ENCODE results near the gene FERMT2. TPM values are rescaled to one million over a fixed set of nuclear protein-coding genes. Genes with fewer than 3 reads are reported as not detected.
A peak's percentile ranks its signal among the peaks of the same experiment; 100 is the strongest.
"Not testable (repeated sequence)": the region's sequence is repeated elsewhere in the genome, so short reads cannot be mapped to it uniquely, and the experiment has no call there.

The FERMT2 gene
- total RNA-seq, 4 donors from 2014 or later = 364 to 398 (median 388) TPM

DNA sequence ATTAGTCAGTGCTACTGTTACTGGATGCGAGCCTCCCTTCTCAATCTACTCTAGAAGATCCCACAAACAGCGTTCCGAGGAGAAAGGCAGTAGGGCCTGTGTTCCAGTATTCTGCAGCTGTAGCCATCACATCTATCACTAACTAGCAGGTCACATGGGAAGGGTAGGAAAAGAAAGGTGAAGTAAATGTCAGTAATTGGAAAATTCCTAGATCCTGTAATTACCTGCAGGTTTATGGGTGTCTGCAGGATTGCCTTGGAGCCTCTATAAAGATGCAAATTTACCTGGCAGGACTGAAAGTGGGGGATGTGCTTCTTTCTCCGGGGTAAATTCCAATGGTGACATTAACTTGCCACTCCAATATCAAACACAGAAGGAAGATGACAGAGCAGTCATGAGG is 77.8 kb downstream of the FERMT2 start:
- no peak for TF ChIP-seq EP300 (IDR thresholded peaks at IDR 0.05)
- TF ChIP-seq POLR2A (IDR thresholded peaks at IDR 0.05) = no peak
- TF ChIP-seq, protein P1, sequence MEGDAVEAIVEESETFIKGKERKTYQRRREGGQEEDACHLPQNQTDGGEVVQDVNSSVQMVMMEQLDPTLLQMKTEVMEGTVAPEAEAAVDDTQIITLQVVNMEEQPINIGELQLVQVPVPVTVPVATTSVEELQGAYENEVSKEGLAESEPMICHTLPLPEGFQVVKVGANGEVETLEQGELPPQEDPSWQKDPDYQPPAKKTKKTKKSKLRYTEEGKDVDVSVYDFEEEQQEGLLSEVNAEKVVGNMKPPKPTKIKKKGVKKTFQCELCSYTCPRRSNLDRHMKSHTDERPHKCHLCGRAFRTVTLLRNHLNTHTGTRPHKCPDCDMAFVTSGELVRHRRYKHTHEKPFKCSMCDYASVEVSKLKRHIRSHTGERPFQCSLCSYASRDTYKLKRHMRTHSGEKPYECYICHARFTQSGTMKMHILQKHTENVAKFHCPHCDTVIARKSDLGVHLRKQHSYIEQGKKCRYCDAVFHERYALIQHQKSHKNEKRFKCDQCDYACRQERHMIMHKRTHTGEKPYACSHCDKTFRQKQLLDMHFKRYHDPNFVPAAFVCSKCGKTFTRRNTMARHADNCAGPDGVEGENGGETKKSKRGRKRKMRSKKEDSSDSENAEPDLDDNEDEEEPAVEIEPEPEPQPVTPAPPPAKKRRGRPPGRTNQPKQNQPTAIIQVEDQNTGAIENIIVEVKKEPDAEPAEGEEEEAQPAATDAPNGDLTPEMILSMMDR (IDR thresholded peaks at IDR 0.05) = no peak
- no peak for TF ChIP-seq POLR2AphosphoS5 (IDR thresholded peaks at IDR 0.05)
- H3K27ac ChIP-seq = peak overlapping the region in 2 of 4 donors; percentile 1 to 43

GRCh38 chr14:52871606-52872005 is 79.2 kb downstream of the FERMT2 start:
- Histone ChIP-seq H3K36me3 (peaks cover 18 to 92% of the 10 kb centered on the region in 2 donors), H3K27me3 (no peaks in the 10 kb centered on the region), H3K27ac (no peak overlapping the region), H3K4me1 (peaks cover 0 to 48% (median 3%) of the 10 kb centered on the region in 3 donors), H3K9me3 (no peaks in the 10 kb centered on the region), H3K4me3 (no peak overlapping the region)
- WGBS, 2 donors (ENCODE audit: low coverage in 1 of 2) = 87% methylated on average over 3 of the region's 3 CpGs; no CpG with 5 or more reads in 1 of the 2 donors
- no peak for ATAC-seq
- TF ChIP-seq POLR2A (IDR thresholded peaks at IDR 0.05) (no peak), EP300 (IDR thresholded peaks at IDR 0.05) (no peak), POLR2AphosphoS5 (IDR thresholded peaks at IDR 0.05) (no peak)
- TF ChIP-seq, protein P1 (IDR thresholded peaks at IDR 0.05) = no peak

More for the DNA sequence above, 77.8 kb downstream of the FERMT2 start:
- Histone ChIP-seq H3K9me3 (no peaks in the 10 kb centered on the region), H3K36me3 (peaks cover 18 to 91% of the 10 kb centered on the region in 2 donors), H3K27me3 (no peaks in the 10 kb centered on the region), H3K4me3 (no peak overlapping the region), H3K4me1 (peaks cover 0 to 48% (median 2%) of the 10 kb centered on the region in 3 donors)
- ATAC-seq = no peak
- WGBS, 2 donors (ENCODE audit: low coverage in 1 of 2) = 83 to 93% methylated on average over 4 of the region's 4 CpGs

DNA sequence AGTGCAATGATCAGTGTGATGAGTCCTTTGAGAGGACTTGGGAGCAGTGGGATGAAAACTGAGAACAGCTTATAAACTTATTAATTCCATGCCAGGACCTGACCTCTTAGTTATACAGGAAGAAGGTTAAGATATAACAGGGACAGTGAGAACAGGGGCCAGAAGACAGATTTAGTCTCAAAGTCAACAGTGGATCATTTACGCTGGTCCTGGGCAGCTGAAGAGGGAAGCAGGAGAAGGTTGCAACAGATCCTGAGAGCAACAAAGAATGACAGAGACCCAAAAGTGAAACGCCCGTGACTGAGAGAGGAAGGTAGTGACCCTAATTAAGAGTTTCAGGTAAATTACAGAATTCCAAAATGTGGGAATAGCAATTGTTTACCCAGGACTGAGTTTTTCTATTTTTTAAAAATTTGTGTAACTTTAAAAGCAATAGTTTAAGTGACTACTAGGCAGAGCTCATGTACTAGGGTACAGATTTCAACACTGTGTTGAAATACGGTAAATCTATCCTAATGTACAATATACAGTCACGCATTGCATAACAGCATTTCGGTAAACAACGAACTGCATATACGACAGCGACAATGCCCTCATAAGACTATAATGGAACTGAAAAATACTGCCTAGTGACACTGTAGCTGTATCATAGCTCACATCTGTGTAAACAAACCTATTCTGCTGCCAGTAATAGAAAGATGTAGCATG is 81.8 kb downstream of the FERMT2 start:
- Histone ChIP-seq H3K27me3 (no peaks in the 10 kb centered on the region), H3K9me3 (no peaks in the 10 kb centered on the region), H3K4me1 (peaks cover 0 to 55% (median 5%) of the 10 kb centered on the region in 3 donors), H3K4me3 (no peak overlapping the region), H3K27ac (no peak overlapping the region), H3K36me3 (peaks cover 19 to 88% of the 10 kb centered on the region in 2 donors)
- no peak for ATAC-seq
- WGBS, 2 donors (ENCODE audit: low coverage in 1 of 2) = 85 to 92% methylated on average over 9 of the region's 9 CpGs
- TF ChIP-seq POLR2AphosphoS5 (IDR thresholded peaks at IDR 0.05) (peak; percentile 4), POLR2A (IDR thresholded peaks at IDR 0.05) (no peak)
- TF ChIP-seq, protein P1 (IDR thresholded peaks at IDR 0.05) = no peak

GRCh38 chr14:52864893-52865292 is 86.0 kb downstream of the FERMT2 start:
- not testable (repeated sequence) for H3K4me3 ChIP-seq, H3K27me3 ChIP-seq, H3K9me3 ChIP-seq, ATAC-seq
- WGBS, 2 donors (ENCODE audit: low coverage in 1 of 2) = 37 to 83% methylated on average over 3 to 7 of the region's 7 CpGs
- Histone ChIP-seq H3K27ac (peak overlapping the region in 1 of 4 donors; percentile 67), H3K4me1 (peaks cover 0 to 85% (median 13%) of the 10 kb centered on the region in 3 donors), H3K36me3 (peaks cover 14 to 69% of the 10 kb centered on the region in 2 donors)

DNA sequence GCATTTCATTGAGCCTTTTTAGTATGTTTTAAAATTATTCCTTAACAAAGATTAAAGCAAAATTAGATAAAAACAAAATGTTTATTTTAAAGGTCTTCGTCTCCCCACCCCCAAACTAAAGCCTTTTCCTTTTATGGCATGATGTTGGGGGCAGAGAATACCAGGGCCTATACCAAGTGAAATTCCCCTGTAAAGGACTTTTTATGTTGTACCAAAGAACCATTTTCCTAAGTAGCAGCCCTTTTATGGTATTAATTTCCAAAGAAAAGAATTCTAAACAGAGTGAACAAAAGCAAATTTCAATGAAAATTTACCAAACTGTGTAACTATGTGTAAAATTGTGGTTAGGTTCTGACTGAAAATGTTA is 87.5 kb downstream of the FERMT2 start:
- no peak overlapping the region for H3K4me3 ChIP-seq
- peaks cover 0 to 89% (median 13%) of the 10 kb centered on the region in 3 donors for H3K4me1 ChIP-seq
- peak overlapping the region; percentile 40 to 67 (median 65) for H3K27ac ChIP-seq
- H3K36me3 ChIP-seq = peaks cover 8 to 69% of the 10 kb centered on the region in 2 donors
- TF ChIP-seq POLR2AphosphoS5 (IDR thresholded peaks at IDR 0.05) = no peak
- TF ChIP-seq EP300 (IDR thresholded peaks at IDR 0.05) = no peak
- TF ChIP-seq, protein P1 (IDR thresholded peaks at IDR 0.05) = no peak
- TF ChIP-seq POLR2A (IDR thresholded peaks at IDR 0.05) = no peak
- ATAC-seq = no peak
- no peaks in the 10 kb centered on the region for H3K27me3 ChIP-seq
- H3K9me3 ChIP-seq = no peaks in the 10 kb centered on the region
- WGBS, 2 donors (ENCODE audit: low coverage in 1 of 2) = 25 to 33% methylated on average over 1 of the region's 1 CpG
